Measurements from ENCODE around the gene ROBO2. TPM values are rescaled to one million over a fixed set of nuclear protein-coding genes. Genes with fewer than 3 reads are reported as not detected.

Gene ROBO2
- total RNA-seq, 1 experiment from 2014 or later, result not detected

GRCh38 chr3:77191640-77192039 lies 151.7 kb downstream of the ROBO2 start:
- POLR2A ChIA-PET, result no interaction called here
- Histone ChIP-seq H3K27me3 (ENCODE audit: insufficient read depth, low read length) (no peaks in the 10 kb centered on the region), H3K9me2 (ENCODE audit: insufficient read depth) (no peaks in the 10 kb centered on the region), H3K4me2 (ENCODE audit: low read length) (no peak overlapping the region), H3K79me2 (ENCODE audit: insufficient read depth, low read length) (no peaks in the 10 kb centered on the region), H3K4me1 (ENCODE audit: control insufficient read depth in 1 of 2, insufficient read depth in 2 of 2, low read length in 2 of 2) (no peaks in the 10 kb centered on the region), H3K9me3 (ENCODE audit: control insufficient read depth in 1 of 2, insufficient read depth in 1 of 2, low read depth in 1 of 2, low read length in 2 of 2) (peaks cover 0 to 30% of the 10 kb centered on the region in 2 experiments; a peak in 3 of 4 replicates), H3K4me3 (replicated peaks in 1 of 2; ENCODE audit: low read depth in 1 of 2, low read length in 2 of 2) (no peak overlapping the region), H3K9ac (ENCODE audit: low read length) (no peak overlapping the region), H3K27ac (ENCODE audit: low read depth, low read length) (no peak overlapping the region), H2AFZ (ENCODE audit: low read depth, low read length, poor library complexity, severe bottlenecking) (no peak overlapping the region), H4K20me1 (ENCODE audit: insufficient read depth) (no peaks in the 10 kb centered on the region), H3K36me3 (ENCODE audit: control insufficient read depth in 1 of 2, insufficient read depth in 2 of 2, low read length in 2 of 2) (no peaks in the 10 kb centered on the region)
- RAD21 ChIA-PET (ENCODE audit: low non-redundant PET in 1 of 2, low total read pairs in 2 of 2, uncharacterized antibody in 2 of 2, unreplicated experiment in 2 of 2), result no interaction called here
- DNase-seq (ENCODE audit: low read depth, low spot score), result no peak
- intact Hi-C loops (cut with micrococcal nuclease), result no loop called here
- ATAC-seq, result no peak
- TF ChIP-seq SRF (IDR thresholded peaks at IDR 0.05; ENCODE audit: low read depth) (no peak), REST (IDR thresholded peaks at IDR 0.05; ENCODE audit: low read depth) (no peak), RAD21 (IDR thresholded peaks at IDR 0.05; ENCODE audit: low read depth) (no peak), SP1 (IDR thresholded peaks at IDR 0.05; ENCODE audit: low read depth) (no peak), POLR2A (IDR thresholded peaks at IDR 0.05; ENCODE audit: borderline replicate concordance, extremely low read depth, insufficient read depth, insufficient read length) (no peak), CEBPB (IDR thresholded peaks at IDR 0.05; ENCODE audit: low read depth) (no peak), SIN3A (IDR thresholded peaks at IDR 0.05; ENCODE audit: low read depth) (no peak), ELF1 (IDR thresholded peaks at IDR 0.05; ENCODE audit: borderline replicate concordance, low read depth) (no peak), JUND (IDR thresholded peaks at IDR 0.05) (no peak), TCF7L2 (IDR thresholded peaks at IDR 0.05; ENCODE audit: borderline replicate concordance, extremely low read depth, insufficient read depth, insufficient read length) (no peak), POLR2AphosphoS5 (IDR thresholded peaks at IDR 0.05; ENCODE audit: low read depth, low read length) (no peak)
- no TSS peak for BruUV-seq (replicated peaks)
- CTCF ChIA-PET, result no interaction called here

Data from HCT116 (cell line).